ENCODE results near the gene CLCN4. TPM values are rescaled to one million over a fixed set of nuclear protein-coding genes. Genes with fewer than 3 reads are reported as not detected.

The CLCN4 gene
- total and polyA plus RNA-seq, 10 of the 15 experiments (the other 5 are each of a cell fraction or from before 2014, with no cell fraction given) = 0.90 to 6.9 (median 2.9) TPM

DNA sequence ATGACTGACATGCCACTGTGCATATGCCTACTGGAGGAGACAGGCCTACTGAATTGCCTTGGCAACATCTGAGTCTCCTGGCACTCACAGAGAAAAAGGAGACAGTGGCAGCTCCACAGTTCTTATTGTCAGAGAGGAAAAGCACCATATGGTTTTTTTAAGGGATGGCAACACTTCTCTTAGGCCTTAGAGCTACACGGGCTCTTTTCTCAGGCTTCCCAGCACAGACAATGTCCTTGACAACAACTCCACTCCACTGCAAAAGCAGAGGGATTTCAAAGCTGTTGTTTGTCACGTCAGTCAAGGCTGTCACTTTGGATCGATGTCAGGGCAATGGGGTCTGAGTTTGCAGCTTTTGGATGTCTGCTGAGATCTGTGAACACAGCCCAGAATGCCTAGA, 4.7 kb upstream of the CLCN4 start (continued):
- TF ChIP-seq ZNF24 (IDR thresholded peaks at IDR 0.05) = no peak

DNA sequence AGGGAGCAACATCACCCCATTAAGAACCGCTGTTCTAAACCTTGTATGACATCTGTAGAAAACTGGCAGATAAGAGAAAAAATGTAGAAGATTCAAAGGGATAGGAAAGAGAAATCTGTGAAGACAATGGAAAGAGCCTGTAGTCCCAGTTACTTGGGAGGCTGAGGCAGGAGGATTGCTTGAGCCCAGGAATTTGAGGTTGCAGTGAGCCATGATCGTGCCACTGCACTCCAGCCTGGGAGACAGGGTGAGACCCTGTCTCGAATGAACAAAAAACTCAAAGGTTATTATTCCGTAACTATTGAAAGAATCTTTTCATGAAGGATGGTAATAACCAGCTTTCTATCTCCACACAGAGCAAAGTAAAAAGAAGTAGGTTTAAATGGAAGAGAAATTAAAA, 1.6 kb upstream of the CLCN4 start:
- Histone ChIP-seq H3K9ac (ENCODE audit: control insufficient read depth, insufficient read depth, low read length) (no peak overlapping the region), H3K36me3 (ENCODE audit: control insufficient read depth in 2 of 2, insufficient read depth in 2 of 2, low read length in 1 of 2) (no peaks in the 10 kb centered on the region), H3K9me3 (replicated peaks; ENCODE audit: control insufficient read depth, insufficient read depth, low read length) (no peaks in the 10 kb centered on the region), H2AFZ (ENCODE audit: control insufficient read depth, low read depth, low read length) (no peak overlapping the region), H3K4me1 (ENCODE audit: control insufficient read depth, insufficient read depth, low read length) (no peaks in the 10 kb centered on the region; the same call in 1 of the 2 replicates), H3K27me3 (replicated peaks in 1 of 2; ENCODE audit: control insufficient read depth in 2 of 2, insufficient read depth in 2 of 2, low read length in 1 of 2) (peaks cover 0 to 15% of the 10 kb centered on the region in 2 experiments; a peak in 3 of 4 replicates), H3K27ac (ENCODE audit: control insufficient read depth, insufficient read depth) (no peak overlapping the region), H3K4me2 (ENCODE audit: control insufficient read depth, insufficient read depth) (no peak overlapping the region), H3K4me3 (no peak overlapping the region), H3K79me2 (ENCODE audit: control insufficient read depth, insufficient read depth, low read length) (no peaks in the 10 kb centered on the region), H4K20me1 (ENCODE audit: control insufficient read depth, insufficient read depth) (no peaks in the 10 kb centered on the region)
- ChIA-PET SMC1A (ENCODE audit: uncharacterized antibody, unreplicated experiment) (interaction anchor here (2.0 kb wide), 1 partner anchor 11 kb away, joined by 6 read pairs; no protein-coding TSS in a partner anchor), POLR2A (no interaction called here), CTCF (interaction anchor here (0.9 to 2.9 kb wide), 2 partner anchors 35 kb away, joined by 3 to 14 read pairs; no protein-coding TSS in a partner anchor), RAD21 (ENCODE audit: unreplicated experiment) (interaction anchor here (1.3 kb wide), 1 partner anchor 45 kb away, joined by 3 read pairs; no protein-coding TSS in a partner anchor)
- BruUV-seq (replicated peaks) = no TSS peak
- no peak for ATAC-seq
- no peak for DNase-seq (ENCODE audit: low read depth, low spot score)
- in situ Hi-C loops (cut with MboI) (no loop called here), intact Hi-C loops (cut with micrococcal nuclease; ENCODE audit: unreplicated experiment) (no loop called here)
- WGBS (ENCODE audit: insufficient coverage, insufficient replicate concordance, low lambda C conversion rate, missing lambda C conversion rate) = 32% methylated on average over 4 of the region's 4 CpGs
- TF ChIP-seq, protein P1, sequence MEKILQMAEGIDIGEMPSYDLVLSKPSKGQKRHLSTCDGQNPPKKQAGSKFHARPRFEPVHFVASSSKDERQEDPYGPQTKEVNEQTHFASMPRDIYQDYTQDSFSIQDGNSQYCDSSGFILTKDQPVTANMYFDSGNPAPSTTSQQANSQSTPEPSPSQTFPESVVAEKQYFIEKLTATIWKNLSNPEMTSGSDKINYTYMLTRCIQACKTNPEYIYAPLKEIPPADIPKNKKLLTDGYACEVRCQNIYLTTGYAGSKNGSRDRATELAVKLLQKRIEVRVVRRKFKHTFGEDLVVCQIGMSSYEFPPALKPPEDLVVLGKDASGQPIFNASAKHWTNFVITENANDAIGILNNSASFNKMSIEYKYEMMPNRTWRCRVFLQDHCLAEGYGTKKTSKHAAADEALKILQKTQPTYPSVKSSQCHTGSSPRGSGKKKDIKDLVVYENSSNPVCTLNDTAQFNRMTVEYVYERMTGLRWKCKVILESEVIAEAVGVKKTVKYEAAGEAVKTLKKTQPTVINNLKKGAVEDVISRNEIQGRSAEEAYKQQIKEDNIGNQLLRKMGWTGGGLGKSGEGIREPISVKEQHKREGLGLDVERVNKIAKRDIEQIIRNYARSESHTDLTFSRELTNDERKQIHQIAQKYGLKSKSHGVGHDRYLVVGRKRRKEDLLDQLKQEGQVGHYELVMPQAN (conservative IDR thresholded peaks at IDR 0.05) = no peak
- no peak for TF ChIP-seq ZZZ3 (IDR thresholded peaks at IDR 0.05; ENCODE audit: control insufficient read depth, insufficient read length, low read depth)
- no peak for TF ChIP-seq NFYA (IDR thresholded peaks at IDR 0.05; ENCODE audit: borderline replicate concordance, low read depth, low read length)
- TF ChIP-seq HDAC6 (IDR thresholded peaks at IDR 0.05; ENCODE audit: unreplicated experiment) = no peak
- TF ChIP-seq LARP7 (IDR thresholded peaks at IDR 0.05) = no peak
- no peak for TF ChIP-seq JUNB (IDR thresholded peaks at IDR 0.05)
- FAIRE-seq = no peak

All from GM12878 (cell line).